ENCODE data around the gene KPNA6.
"Not testable (repeated sequence)": the region's sequence is repeated elsewhere in the genome, so short reads cannot be mapped to it uniquely, and the experiment has no call there.

The KPNA6 gene

DNA sequence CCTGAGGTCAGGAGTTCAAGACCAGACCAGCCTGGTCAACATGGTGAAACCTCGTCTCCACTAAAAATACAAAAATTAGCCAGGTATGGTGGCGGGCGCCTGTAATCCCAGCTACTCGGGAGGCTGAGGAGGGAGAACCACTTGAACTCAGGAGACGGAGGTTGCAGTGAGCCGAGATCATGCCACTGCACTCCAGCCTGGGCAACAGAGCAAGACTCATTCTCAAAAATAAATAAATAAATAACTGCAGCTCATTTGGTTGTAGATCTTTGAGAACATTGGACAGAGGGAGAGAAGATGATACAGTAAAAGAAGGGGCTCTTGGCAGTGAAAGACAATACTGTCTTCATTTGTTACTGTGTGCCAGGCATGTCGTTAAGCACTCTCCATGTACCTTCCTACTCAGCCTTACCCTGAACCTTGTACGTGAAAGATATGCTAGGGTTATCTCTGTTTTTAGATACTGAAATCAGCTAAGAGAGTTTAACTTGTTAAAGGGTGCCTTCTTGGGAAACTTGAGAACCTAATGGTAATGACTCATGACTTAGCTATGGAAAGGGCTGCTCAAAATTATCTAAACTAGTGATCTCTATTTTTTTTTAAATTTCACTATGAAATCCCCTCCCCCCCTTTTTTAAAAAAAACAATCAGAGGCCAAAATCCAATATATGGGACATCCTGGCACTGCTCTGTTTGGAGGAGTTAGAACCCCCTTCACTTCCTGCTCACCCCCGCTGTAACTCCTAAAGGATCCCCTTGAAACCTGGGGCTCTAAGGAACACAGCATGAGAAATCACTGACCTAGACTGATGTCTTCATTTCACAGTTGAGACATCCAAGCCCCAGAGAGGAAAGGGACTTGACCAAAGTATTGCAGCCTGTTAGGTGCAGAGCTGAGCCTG, 6.8 kb upstream of the KPNA6 start:
- peak; percentile 22 for DNase-seq (ENCODE audit: low spot score)

DNA sequence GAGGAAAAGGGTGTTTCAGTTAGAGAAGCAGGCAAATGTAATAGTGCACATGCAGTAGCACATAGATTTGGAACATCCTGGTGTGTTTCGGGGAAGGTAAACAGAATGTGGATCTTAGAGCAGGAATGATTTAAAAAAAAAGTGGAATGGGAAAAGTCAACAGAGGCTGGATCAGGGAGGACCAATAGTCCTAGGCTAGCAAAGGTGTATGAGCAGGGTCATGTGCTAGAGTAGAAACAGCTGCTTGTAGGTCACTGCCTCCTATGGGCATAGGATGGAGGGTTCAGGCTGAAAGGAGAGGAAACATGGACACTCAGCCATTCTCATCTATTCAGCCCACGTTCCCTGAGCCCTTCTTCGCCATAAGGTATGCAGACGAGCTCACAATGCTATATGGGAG, 3.7 kb upstream of the KPNA6 start:
- no peak for DNase-seq (ENCODE audit: low spot score)

DNA sequence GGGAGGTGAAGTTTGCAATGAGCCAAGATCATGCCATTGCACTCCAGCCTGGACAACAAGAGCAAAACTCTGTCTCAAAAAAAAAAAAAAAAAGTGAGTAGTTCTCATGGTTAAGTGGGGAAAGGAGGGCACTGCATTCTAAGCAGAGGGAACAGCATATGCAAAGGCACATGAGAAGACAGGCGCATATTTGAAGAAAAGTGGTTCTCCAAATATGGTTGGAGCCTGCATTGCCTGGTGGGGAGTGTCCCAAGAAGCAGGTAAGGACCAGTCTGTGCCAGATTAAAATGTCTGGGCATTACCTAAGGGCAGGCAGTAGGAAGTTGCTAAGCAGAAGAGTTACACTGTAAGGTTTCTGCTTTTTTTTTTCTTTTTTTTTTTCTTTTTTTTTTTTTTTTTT, 2.5 kb upstream of the KPNA6 start:
- DNase-seq (ENCODE audit: low spot score), result no peak

DNA sequence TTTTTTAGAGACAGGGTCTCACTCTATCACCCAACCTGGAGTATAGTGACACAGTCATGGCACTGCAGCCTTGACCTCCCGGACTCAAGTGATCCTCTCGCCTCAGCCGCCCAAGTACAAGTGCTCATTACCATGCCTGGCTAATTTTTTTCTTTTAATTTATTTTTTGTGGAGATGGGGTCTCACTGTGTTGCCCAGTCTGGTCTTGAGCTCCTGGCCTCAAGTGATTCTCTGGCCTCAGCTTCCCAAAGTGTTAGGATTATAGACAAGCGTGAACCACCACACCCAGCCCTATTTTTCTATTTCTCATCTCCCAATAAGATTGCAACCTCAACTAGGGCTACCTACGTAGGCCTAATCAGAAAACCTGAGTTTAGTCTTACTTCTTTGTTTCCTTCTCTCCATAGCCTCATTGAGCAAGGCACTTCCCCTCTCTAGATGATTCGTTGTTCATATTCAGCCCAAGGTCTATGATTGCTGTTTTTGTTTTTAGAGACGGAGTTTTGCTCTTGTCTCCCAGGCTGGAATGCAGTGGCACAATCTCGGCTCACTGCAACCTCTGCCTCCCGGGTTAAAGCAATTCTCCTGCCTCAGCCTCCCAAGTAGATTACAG, 1.1 kb upstream of the KPNA6 start:
- DNase-seq (ENCODE audit: low spot score), result no peak

DNA sequence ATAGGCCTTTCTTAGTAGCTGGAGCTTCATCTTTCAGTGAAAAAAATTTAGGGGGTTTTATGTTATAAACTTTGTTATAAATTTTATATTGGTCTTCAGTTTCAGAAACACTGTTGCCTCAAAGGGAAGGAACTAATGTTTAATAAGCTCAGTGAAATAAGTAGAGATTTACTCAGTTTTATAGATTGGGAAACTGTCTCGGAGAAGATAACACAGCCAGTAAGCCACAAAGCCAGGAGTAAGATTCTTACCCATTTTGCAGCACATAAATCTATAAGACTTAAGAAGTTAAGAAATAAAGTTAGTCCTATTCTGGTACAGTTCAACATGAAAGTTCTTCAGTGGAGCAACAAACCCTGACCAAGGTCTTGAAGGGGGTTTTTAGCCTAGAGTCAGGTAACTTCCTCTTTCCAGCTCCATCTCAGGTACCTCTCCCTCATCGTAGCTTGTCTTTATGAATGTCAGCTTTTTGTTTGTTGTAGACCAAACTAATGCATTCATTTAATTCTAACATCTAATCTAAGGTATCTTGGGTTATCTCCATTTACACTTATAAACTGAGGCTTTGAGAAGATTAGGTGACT, 3.3 kb downstream of the KPNA6 start:
- DNase-seq (ENCODE audit: low spot score), result no peak

DNA sequence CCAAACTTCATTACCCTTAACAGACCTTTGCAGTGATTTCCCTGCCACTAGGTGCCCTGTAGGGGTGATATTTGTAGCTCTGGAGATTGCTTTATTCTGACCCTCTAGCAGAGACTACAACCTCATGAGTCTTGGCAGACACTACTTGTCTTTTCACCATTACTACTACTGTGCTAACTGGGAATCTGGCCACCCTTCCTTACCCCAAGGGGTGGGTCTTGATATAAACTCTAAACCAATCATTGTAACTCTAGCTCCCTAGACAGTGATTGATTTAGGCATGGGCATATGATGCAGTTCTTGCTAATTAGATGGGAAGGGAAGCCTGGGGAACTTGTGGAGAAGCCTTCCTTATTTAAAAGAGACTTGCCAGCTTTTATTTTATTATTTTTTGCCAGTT, 3.9 kb downstream of the KPNA6 start:
- DNase-seq (ENCODE audit: low spot score), result no peak

DNA sequence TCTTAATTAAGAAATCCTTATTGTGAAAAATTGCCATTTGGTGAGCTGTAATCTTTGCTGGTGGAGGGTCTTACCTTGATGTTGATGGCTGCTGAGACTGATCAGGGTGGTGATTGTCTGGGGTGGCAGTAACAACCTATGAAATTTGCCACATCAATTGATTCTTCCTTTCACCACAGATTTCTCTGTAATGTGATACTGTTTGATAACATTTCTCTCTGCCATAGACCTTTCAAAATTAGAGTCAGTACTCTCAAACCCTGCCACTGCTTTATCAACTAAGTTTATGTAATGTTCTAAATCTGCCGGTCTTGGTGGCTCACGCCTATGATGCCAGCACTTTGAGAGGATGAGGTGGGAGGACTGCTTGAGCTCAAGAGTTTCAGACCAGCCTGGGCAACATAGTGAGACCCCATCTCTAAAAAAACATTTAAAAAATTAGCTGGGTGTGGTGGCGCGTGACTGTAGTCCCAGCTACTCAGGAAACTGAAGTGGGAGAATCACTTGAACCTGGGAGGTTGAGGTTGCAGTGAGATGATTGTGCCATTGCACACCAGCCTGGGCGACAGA, 5.0 kb downstream of the KPNA6 start:
- no peak for DNase-seq (ENCODE audit: low spot score)

DNA sequence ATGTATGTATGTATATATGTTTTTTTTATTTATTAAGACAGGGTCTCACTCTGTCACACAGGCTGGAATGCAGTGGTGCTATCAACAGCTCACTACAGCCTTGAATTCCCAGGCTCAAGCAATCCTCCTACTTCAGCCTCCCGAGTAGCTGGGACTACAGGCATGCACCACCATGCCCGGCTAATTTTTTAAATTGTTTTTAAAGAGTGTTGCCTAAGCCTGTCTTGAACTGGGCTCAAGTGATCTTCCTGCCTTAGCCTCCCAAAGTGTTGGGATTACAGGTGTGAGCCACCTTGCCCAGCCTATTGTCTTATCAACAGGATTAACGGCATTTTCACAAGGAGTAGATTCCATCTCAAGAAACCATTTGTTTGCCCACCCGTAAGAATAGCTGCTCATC, 5.6 kb downstream of the KPNA6 start:
- not testable (repeated sequence) for DNase-seq (ENCODE audit: low spot score)

DNA sequence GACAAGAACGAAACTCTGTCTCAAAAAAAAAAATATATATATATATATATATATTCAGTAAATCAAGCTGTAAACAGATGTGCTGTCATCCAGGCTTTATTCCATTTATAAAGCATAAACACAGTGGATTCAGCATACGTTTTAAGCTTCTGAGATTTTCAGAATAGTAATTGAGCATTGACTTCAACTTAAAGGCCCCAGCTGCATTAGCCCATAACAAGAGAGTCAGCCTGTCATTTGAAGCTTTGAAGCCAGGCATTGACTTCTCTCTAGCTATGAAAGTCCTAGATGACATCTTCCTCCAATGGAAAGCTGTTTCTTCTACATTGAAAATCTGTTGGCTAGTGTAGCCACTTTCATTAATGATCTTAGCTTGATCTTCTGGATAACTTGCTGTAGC, 6.6 kb downstream of the KPNA6 start:
- DNase-seq (ENCODE audit: low spot score), result no peak

DNA sequence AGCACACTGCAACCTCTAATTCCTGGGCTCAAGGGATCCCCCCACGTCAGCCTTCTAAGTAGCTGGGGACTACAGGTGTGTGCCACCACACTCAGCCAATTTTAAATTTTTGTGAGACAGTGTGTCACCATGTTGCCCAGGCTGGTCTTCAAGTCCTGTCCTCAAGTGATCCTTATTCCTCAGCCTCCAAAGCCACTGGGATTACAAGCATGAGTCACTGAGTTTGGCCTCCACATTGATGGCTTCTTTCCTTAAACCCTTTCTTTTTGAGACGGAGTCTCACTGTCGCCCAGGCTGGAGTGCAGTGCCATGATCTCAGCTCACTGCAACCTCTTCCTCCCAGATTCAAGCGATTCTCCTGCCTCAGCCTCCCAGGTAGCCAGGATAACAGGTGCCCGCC, 7.6 kb downstream of the KPNA6 start:
- peak; percentile 25 for DNase-seq (ENCODE audit: low spot score)

DNA sequence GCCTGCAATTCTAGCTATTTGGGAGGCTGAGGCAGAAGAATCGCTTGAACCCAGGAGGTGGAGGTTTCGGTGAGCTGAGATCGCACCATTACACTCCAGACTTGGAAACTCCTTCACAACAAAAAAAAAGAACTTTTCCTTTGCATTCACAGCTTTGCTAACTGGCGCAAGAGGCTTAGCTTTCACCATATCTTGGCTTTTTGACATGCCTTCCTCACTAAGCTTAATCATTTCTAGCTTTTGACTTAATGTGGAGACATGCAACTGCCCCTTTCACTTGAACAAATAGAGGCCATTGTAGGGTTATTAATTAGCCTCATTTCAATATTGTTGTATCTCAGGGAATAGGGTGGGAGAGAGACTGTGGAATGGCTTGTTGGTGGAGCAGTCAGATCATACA, 8.7 kb downstream of the KPNA6 start:
- peak; percentile 19 for DNase-seq (ENCODE audit: low spot score)

DNA sequence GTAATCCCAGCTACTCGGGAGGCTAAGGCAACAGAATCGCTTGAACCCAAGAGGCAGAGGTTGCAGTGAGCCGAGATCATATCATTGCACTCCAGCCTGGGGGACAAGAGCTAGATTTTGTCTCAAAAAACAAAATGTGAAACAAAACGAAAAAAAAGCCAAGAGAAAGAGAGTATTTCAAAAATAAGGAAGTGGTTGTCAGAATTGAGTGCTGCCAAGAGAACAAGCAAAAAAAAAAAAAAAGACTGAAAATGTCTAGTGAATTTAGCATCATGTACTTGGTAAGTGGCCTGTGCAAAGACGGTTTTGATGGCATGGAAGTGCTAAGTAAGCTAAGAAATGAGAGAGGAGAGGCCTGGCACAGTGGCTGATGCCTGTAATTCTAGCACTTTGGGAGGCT, 14.3 kb downstream of the KPNA6 start:
- DNase-seq (ENCODE audit: low spot score), result no peak

DNA sequence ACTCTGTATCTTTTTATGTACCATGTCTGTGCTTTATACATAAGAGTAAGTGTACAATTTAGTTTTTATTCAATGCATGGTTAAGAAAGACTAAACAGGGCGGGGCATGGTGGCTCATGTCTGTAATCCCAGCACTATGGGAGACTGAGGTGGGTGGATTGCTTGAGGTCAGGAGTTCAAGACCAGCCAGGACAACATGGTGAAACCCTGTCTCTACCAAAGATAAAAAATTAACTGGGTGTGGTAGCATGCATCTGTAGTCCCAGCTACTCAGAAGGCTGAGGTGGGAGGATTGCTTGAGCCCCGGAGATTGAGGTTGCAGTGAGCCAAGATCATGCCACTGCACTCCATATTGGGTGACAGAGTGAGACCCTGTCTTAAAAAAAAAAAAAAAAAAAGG, 15.5 kb downstream of the KPNA6 start:
- DNase-seq (ENCODE audit: low spot score), result not testable (repeated sequence)

DNA sequence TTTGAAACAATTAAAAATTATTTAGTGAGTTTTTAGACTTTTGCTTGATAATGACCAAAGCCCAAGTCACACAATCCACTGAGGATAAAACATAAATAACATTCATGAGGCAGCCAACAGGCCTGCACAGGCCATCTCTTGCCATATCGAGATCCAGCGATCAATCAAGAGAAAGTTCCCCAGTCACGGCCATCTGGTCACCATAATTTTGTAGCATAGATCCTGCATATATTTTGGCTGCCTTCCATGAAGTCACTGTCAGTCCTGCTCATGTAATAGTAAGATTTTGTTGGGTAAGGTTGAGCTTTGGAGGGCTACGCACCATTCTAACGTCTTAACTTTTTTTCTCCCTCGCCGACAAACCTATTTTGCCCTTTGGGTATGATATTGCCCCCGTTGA, 17.5 kb downstream of the KPNA6 start:
- DNase-seq (ENCODE audit: low spot score), result no peak

DNA sequence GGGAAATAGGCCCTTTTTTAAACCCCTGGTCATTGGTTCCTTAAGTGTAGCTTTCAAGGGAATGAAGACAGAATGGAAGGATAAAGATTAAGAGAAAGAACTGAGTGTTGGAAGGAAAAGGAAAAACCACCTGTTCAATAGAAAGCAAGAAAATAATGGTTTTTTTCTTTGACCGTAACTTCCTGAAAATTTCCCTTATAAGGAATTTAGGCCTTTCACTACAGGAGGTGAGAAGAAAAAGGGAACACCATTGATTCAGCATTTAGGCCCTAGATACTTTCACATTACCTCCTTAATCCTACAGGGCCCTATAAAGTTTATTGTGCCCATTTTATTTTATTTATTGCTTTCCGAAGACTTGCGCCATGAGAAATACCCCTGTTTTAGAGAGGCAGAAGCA, 18.9 kb downstream of the KPNA6 start:
- DNase-seq (ENCODE audit: low spot score), result no peak

DNA sequence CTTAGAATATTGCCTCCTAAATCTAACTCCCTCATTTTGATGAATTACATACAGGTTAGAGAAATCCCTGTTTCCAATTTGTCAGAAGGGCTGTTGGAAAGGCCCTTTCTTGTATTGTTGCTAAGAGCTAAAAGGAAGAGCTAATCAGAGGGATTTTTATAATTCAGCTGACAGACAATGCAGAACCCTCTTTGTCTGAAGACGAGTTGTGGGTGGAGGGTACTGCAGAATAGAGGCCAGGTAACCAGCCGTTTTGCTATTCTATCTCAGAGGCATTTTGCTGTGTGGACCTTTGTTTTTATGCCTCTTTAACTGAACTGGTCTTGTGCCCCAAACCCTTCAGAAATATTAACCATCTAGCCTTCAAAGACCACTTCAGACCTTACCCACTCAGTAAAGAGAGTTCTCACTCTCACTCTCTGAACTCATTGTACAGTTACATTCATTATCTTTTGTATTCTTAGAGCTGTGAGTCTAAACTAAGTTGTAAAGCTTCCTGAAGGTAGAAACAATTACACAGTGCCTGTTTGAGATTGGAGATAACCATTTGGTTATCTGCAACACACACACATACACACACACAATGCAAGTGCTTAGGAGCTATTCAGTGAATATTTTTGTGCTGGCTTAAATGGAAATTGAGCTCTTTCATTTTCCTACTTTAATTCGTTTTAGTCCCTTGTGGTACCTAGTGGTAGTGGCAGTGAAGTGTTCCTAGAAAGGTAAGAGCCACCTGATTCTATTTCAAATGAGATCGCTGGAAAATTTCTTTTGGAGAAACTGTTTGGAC, 19.7 kb downstream of the KPNA6 start:
- no peak for DNase-seq (ENCODE audit: low spot score)

DNA sequence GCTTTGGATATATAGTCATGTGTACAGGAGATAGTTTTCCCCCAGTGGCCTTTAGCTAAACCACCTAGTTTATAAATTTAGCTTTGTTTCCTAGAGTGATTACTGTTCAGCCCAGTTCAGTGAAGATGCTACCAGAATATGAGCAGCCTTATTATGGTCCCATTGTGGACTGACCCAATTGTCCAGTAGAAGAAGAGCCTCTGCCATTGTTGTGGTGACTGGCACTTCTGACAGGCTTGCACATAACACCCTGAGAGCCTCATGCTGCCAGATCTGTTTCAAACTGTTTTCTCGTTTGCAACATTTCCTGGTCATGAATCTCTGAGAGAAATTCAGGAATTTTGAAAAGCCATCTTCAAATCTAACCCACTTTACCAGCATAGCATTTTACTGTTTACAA, 20.6 kb downstream of the KPNA6 start:
- no peak for DNase-seq (ENCODE audit: low spot score)

DNA sequence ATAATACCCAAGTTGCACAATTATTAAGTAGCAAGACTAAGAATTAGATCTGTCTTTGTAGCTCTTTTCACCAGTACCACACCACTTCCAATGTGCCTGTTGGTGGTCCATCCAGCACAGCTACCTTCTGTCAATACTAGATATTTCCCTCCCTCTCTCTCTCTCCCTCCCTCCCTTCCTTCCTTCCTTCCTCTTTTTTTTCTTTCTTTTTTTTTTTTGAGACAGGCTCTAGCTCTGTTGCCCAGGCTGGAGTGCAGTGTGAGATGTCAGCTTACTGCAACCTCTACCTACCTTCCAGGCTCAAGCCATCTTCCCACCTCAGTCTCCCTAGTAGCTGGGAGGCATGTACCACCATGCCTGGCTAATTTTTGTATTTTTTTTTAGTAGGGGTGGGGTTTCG, 21.1 kb downstream of the KPNA6 start:
- no peak for DNase-seq (ENCODE audit: low spot score)

DNA sequence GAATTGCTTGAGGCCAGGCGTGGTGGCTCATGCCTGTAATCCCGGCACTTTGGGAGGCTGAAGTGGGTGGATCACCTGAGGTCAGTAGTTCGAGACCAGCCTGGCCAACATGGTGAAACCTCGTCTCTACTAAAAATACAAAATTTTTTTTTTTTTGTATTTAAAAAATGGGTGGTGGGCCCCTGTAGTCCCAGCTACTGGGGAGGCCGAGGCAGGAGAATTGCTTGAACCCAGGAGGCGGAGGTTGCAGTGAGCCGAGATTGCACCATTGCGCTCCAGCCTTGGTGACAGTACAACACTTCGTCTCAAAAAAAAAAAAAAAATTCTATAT, 26.1 kb downstream of the KPNA6 start:
- DNase-seq (ENCODE audit: low spot score), result not testable (repeated sequence)

DNA sequence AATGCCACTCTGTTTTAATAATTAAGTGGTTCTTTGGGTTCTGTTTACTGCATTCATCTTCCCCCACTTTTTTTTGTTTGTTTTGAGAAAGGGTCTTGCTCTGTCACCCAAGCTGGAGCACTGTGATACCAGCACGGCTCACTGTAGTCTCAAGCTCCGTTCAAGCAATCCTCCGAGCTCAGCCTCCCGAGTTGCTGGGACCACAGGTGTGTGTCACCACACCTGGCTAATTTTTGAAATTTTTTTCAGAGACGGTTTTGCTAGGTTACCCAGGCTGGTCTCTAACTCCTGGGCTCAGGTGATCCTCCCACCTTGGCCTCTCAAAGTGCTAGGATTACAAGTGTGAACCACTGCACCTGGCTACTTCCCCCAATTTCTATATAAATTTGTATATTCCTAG, 29.3 kb downstream of the KPNA6 start:
- no peak for DNase-seq (ENCODE audit: low spot score)

DNA sequence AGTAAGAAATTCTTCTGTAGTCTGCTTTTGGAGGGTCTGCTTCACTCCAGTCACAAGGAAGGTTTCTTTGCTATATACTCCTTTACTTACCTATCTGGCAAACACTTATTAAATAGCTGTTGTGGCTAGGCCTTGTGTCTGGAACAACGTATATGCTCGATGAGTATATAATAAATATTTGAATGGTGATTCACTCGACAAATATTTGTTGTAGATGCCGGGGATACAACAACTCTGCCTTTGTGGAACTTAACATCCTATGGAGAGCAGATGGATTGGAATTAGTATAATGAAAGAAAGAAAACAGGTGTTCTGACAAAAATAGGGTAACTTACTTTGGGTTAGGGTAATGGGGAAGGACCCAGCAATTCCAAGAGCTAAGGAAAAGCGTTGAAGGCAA, 31.1 kb downstream of the KPNA6 start:
- DNase-seq (ENCODE audit: low spot score), result peak; percentile 29
